Heart left ventricle (tissue), 16 donors: ENCODE measurements around the gene SRC. TPM values are rescaled to one million over a fixed set of nuclear protein-coding genes. Genes with fewer than 3 reads are reported as not detected.

Experiments
- ATAC-seq, 4 donors: fragments of 200-7000 bp; cut with Tn5 transposase; one replicate each; pipeline ENCODE4 v1.9.1; 2020 to 2022; ENCODE audit warnings: moderate library complexity in 4 of 4, mild to moderate bottlenecking in 3 of 4, moderate number of reproducible peaks in 1 of 4
- DNase-seq, 5 donors: peaks; one replicate each; pipeline ENCODE4 v3.0.0-alpha.2; 2020
- H3K27ac ChIP-seq, 12 donors: fragments of 200-600 bp; sonication (generic) in 4 of 12; one replicate each; pipeline versions ENCODE4 v1.5.0 to v1.8.0; 2016 to 2022; ENCODE audit warnings: mild to moderate bottlenecking in 2 of 12
- H3K27me3 ChIP-seq, 9 donors: fragments of 200-600 bp; sonication (generic) in 2 of 9; one replicate each; pipeline versions ENCODE4 v1.5.1 to v1.8.0; 2016 to 2022; ENCODE audit warnings: mild to moderate bottlenecking in 3 of 9
- H3K36me3 ChIP-seq, 9 donors: fragments of 200-600 bp; sonication (generic) in 2 of 9; one replicate each; pipeline versions ENCODE4 v1.5.0 to v1.8.0; 2018 to 2022; ENCODE audit warnings: mild to moderate bottlenecking in 2 of 9
- H3K4me1 ChIP-seq, 12 donors: fragments of 200-600 bp; sonication (generic) in 4 of 12; one replicate each; pipeline versions ENCODE4 v1.5.0 to v1.8.0; 2016 to 2022; ENCODE audit warnings: mild to moderate bottlenecking in 3 of 12
- H3K4me3 ChIP-seq, 12 donors: fragments of 200-600 bp; sonication (generic) in 4 of 12; one replicate each; pipeline versions ENCODE4 v1.5.0 to v1.8.0; 2017 to 2022; ENCODE audit warnings: mild to moderate bottlenecking in 9 of 12, moderate library complexity in 4 of 12
- H3K9me3 ChIP-seq, 12 donors: fragments of 200-600 bp; sonication (generic) in 4 of 12; one replicate each; pipeline versions ENCODE4 v1.5.0 to v1.8.0; 2016 to 2022; ENCODE audit warnings: mild to moderate bottlenecking in 1 of 12
- POLR2A ChIP-seq, 2 donors: fragments of 450-650 bp; IDR thresholded peaks; one replicate each; pipeline ENCODE4 v1.6.1; 2017; ENCODE audit warnings: antibody characterized with exemption in 2 of 2, mild to moderate bottlenecking in 2 of 2, moderate library complexity in 2 of 2
- WGBS, 4 donors: extraction: QIAGEN DNeasy Blood & Tissue Kit in 2 of 4; methylation state at CpG; one replicate each; pipeline versions ENCODE4 v1.1.5 to v1.1.7; 2013 to 2018; 5-methylcytosine and 5-hydroxymethylcytosine counted together
- intact Hi-C, 10 donors: fragments of 100-400 bp; cut with DNase I; formaldehyde crosslinking; loops; one replicate each; pipeline versions ENCODE4 v1.11.1 to v1.14.2; 2022
- polyA plus RNA-seq, 2 donors: library from polyadenylated mRNA; stranded (reverse); fragments of 200-250 nt; gene quantifications; one replicate each; pipeline ENCODE4 v1.2.3, GENCODE V29; 2013
- total RNA-seq, 9 donors: library from RNA; depleted of rRNA in 2 of 9; stranded (reverse); fragments of >200 nt in 2 of 9; fragmentation: NEBNext Ultra II Directional in 3 of 9; extraction: Animal tissue kit (Norgen Biotek cat#: 25700) in 3 of 9; gene quantifications; one replicate each; pipeline versions ENCODE4 v1.1.0 to v1.2.4, GENCODE V29; 2016 to 2023
- TF ChIP-seq, protein P1 (sequence below), 12 donors: fragments of 200-600 bp; sonication (generic) in 4 of 12; IDR thresholded peaks; one replicate each; pipeline versions ENCODE4 v1.5.0 to v1.8.0; 2018 to 2022; ENCODE audit warnings: antibody characterized with exemption in 12 of 12, mild to moderate bottlenecking in 5 of 12
- donor health status: ischemic (EF 13 %, LVEDD 7.1; RV severe dilation, severe dysfunction).
- donor health status: healthy with polysubstance abuse.
- donor health status: DM: no; HTN: yes; CAD: no.
- donor health status: DM: no; HTN: no; CAD: no.
- donor health status: ischemic (EF 25% LVEDD 6.9; RV normal size, moderate dysfunction).
- donor health status: ischemic (EF 25% LVEDD 5.7; RV mildly dilated, moderate dysfunction).
- donor health status: healthy.
- donor health status: DM: yes; HTN: yes; CAD: no.
- donor health status: ischemic (EF 35%, LVEDD 5.7; RV mildly dilated, moderate dysfunction).
- donor health status: nonischemic (EF 11% LVEDD 7.7; RV severe dilation, severe dysfunction).
- donor health status: DM: yes; HTN: yes; CAD: no.
- donor health status: PGD.
- donor health status: ischemic (EF 29% LVEDD 5.4; RV normal size, mild dysfunction).
- donor health status: nonischemic (EF 23%, LVEDD 6.1; RV moderate dilation, normal function).

Gene SRC
- total and polyA plus RNA-seq, 11 donors = 2.5 to 19.9 (median 5.1) TPM

DNA sequence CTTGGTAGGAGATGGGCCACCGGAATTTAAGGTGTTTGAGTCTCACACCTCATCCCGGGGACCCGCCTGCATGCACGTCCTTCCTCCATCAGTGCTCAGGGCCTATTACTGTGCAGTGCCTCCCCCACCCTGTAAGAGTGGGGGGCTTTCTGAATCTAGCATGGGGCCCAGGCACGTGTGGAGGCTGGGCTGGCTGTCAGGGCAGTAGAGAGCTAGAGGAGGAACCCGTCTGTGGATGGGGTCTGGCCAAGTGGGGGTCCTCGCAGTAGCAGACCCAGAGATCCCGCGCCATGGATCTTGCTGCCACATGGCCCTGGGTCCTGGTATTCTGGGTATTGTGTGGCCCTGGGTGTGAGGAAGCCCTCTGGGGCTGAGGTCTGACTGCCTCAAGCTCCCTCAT lies 42.9 kb downstream of the SRC start:
- H3K27ac ChIP-seq = no peak overlapping the region
- ATAC-seq (no peak), DNase-seq (no peak)
- no peak overlapping the region for H3K4me3 ChIP-seq
- WGBS, 4 donors = 83 to 90% (median 85%) methylated on average over 9 of the region's 9 CpGs
- H3K27me3 ChIP-seq = no peaks in the 10 kb centered on the region
- peaks cover 0 to 12% (median 3%) of the 10 kb centered on the region in 12 donors for H3K4me1 ChIP-seq
- TF ChIP-seq, protein P1, sequence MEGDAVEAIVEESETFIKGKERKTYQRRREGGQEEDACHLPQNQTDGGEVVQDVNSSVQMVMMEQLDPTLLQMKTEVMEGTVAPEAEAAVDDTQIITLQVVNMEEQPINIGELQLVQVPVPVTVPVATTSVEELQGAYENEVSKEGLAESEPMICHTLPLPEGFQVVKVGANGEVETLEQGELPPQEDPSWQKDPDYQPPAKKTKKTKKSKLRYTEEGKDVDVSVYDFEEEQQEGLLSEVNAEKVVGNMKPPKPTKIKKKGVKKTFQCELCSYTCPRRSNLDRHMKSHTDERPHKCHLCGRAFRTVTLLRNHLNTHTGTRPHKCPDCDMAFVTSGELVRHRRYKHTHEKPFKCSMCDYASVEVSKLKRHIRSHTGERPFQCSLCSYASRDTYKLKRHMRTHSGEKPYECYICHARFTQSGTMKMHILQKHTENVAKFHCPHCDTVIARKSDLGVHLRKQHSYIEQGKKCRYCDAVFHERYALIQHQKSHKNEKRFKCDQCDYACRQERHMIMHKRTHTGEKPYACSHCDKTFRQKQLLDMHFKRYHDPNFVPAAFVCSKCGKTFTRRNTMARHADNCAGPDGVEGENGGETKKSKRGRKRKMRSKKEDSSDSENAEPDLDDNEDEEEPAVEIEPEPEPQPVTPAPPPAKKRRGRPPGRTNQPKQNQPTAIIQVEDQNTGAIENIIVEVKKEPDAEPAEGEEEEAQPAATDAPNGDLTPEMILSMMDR (IDR thresholded peaks at IDR 0.05) = no peak
- TF ChIP-seq POLR2A (IDR thresholded peaks at IDR 0.05) = no peak
- intact Hi-C loops = loop anchor here in 7 of 10 donors (5.0 to 10.0 kb wide), 6 partner anchors 102 to 194 kb away; partner anchors contain the start of gene MANBAL (in 1 of the 7)
- peaks cover 0 to 8% (median 0%) of the 10 kb centered on the region in 9 donors for H3K36me3 ChIP-seq
- H3K9me3 ChIP-seq = no peaks in the 10 kb centered on the region

DNA sequence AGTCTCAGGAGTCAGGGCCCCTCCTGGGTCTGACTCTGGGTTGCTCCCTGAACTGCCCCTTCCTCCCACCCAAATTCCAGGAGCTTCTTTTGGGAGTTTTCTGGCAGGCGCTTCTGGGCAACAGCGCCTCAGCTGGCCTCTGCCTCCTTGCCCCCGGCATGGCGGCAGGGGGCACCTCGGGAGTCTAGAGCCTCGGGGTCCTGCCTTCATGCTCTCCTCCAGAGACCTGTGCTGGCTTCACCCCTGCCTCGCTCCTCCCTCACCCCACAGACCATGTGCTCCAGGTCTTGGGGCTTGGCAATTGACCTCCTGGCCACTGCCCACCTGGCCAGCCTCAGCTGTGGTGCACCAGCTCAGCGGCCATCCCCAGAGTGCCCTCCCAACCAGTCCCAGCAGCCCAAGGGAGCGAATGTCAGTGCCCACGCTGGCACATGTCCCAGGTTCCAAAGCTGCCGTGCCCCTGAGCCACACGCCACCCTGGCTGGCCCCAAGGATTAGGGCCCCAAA lies 43.4 kb downstream of the SRC start:
- H3K27me3 ChIP-seq = no peaks in the 10 kb centered on the region
- no peak overlapping the region for H3K4me3 ChIP-seq
- H3K27ac ChIP-seq = no peak overlapping the region
- no peaks in the 10 kb centered on the region for H3K9me3 ChIP-seq
- DNase-seq (no peak), ATAC-seq (no peak)
- intact Hi-C loops = loop anchor here in 7 of 10 donors (5.0 to 10.0 kb wide), 6 partner anchors 102 to 194 kb away; partner anchors contain the start of gene MANBAL (in 1 of the 7)
- H3K4me1 ChIP-seq = peaks cover 0 to 8% (median 1%) of the 10 kb centered on the region in 12 donors
- WGBS, 4 donors = 88 to 91% (median 89%) methylated on average over 12 of the region's 12 CpGs
- peaks cover 0 to 10% (median 0%) of the 10 kb centered on the region in 9 donors for H3K36me3 ChIP-seq
- TF ChIP-seq, protein P1 (IDR thresholded peaks at IDR 0.05) = no peak
- no peak for TF ChIP-seq POLR2A (IDR thresholded peaks at IDR 0.05)

DNA sequence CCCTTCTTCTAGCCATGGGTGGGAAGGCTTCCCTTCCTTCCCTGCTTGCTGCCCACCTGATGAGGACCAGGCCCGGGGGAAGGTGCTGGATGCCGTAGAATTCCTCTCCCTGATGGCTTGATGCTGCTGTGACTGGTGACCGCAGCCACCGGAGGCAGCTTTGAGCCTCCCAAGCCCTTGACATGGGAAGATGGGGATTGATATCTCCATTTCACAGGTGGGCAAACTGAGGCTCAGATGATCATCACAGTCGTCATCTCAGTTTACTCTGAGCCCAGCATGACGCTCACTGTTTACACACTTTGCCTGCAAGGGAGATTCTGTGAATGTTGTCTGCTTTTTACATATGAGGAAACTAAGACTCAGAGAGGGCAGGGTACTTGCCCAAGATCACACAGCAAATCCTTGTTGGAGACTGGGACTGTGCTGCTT lies 43.9 kb downstream of the SRC start:
- no peak for DNase-seq
- no peak for ATAC-seq
- no peaks in the 10 kb centered on the region for H3K9me3 ChIP-seq
- 89 to 95% (median 93%) methylated on average over 6 of the region's 6 CpGs for WGBS, 4 donors
- TF ChIP-seq, protein P1 (IDR thresholded peaks at IDR 0.05) = no peak
- no peak for TF ChIP-seq POLR2A (IDR thresholded peaks at IDR 0.05)
- no peaks in the 10 kb centered on the region for H3K27me3 ChIP-seq
- H3K36me3 ChIP-seq = peaks cover 0 to 10% (median 0%) of the 10 kb centered on the region in 9 donors
- H3K4me3 ChIP-seq = no peak overlapping the region
- H3K4me1 ChIP-seq = peaks cover 0 to 3% (median under 1%) of the 10 kb centered on the region in 12 donors
- no peak overlapping the region for H3K27ac ChIP-seq
- intact Hi-C loops = loop anchor here in 8 of 10 donors (5.0 to 10.0 kb wide), 6 partner anchors 103 to 195 kb away; partner anchors contain the start of gene MANBAL (in 1 of the 8)

DNA sequence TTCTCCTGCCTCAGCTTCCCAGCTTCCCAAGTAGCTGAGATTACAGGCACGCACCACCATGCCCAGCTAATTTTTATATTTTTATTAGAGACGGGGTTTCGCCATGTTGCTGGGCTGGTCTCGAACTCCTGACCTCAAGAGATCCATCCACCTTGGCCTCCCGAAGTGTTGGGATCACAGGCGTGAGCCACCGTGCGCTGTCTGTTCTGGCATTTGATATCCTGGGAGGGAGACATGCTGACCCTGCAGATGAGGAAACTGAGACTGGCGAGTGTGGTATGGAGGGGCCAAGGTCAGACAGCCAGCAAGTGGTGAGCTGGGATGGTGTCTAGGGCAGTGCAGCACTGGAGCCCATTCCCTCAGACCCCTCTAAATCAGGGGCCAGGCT lies 44.6 kb downstream of the SRC start:
- WGBS, 4 donors = 88 to 98% (median 96%) methylated on average over 9 of the region's 9 CpGs
- Histone ChIP-seq H3K4me1 (peaks cover 0 to 6% (median 0%) of the 10 kb centered on the region in 12 donors), H3K9me3 (no peaks in the 10 kb centered on the region), H3K36me3 (peaks cover 0 to 10% (median 0%) of the 10 kb centered on the region in 9 donors), H3K4me3 (no peak overlapping the region), H3K27ac (no peak overlapping the region), H3K27me3 (no peaks in the 10 kb centered on the region)
- intact Hi-C loops = loop anchor here in 1 of 10 donors (5.0 kb wide), 1 partner anchor 142 kb away; no protein-coding TSS in a partner anchor
- peak in 1 of 5 donors; percentile 51 for DNase-seq
- TF ChIP-seq, protein P1 (IDR thresholded peaks at IDR 0.05) = no peak
- TF ChIP-seq POLR2A (IDR thresholded peaks at IDR 0.05) = no peak
- no peak for ATAC-seq
